GM19351 (cell line): Measurements from ENCODE around the gene MLF2.
A peak's percentile ranks its signal among the peaks of the same experiment; 100 is the strongest.

Experiments
- ATAC-seq: cut with Tn5 transposase; IDR thresholded peaks from one replicate; pipeline ENCODE4 v1.9.1; 2021; ENCODE audit warnings: mild to moderate bottlenecking, moderate library complexity; ENCODE audit not compliant: unreplicated experiment

The MLF2 gene

DNA sequence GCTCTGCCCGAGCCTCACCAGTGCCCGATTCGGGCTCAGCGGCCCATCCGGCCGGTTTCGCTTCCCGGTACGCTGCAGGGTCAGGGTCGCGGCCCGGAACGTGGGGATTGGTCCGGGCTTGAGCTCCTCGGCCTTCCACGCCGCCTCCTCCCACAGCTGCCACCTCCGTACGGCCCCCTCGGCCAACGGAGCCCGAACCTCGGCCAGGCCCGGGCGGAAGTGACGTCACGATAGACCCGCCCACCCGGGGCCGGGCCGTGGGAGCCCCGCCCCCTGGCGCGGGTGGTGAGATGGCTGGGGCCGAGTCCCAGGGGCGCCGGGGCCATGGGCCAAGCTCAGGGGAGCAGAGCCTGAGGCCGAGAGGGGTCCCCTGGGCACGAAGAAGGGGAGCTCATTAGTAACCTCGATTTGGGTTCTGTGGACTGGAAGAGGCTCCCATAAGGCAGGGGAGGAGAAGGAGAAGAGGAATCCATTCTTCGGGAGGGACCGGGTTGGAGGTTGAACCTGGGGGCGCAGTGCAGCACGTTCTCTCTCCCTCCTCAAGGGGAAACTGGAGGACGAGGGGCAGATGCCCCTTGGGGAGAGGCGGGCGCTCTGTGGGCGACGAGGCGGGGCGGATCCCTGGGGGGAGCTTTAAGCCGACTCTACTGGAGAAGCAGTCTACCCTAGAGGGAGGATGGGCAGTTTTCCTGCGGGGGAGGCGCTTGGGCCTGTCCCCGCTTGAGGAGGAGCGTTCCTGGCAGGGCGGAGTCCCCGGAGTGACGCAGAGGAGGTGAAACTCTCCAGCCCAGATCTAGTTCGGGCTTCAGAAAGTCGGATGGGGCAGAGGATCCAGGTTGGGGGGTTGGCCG lies at the start of gene MLF2:
Gene MLF2 (minus strand): TSS at position 221 of the 851 bp plus-strand sequence. CDS start 807 bp downstream, outside the sequence.
- ATAC-seq: peak; percentile 83

GRCh38 chr12:6799147-6799546 lies 46.2 kb upstream of the MLF2 start:
- no peak for ATAC-seq

- no peak for ATAC-seq
Observed at GRCh38 chr12:6796576-6796975, 43.6 kb upstream of the MLF2 start.

DNA sequence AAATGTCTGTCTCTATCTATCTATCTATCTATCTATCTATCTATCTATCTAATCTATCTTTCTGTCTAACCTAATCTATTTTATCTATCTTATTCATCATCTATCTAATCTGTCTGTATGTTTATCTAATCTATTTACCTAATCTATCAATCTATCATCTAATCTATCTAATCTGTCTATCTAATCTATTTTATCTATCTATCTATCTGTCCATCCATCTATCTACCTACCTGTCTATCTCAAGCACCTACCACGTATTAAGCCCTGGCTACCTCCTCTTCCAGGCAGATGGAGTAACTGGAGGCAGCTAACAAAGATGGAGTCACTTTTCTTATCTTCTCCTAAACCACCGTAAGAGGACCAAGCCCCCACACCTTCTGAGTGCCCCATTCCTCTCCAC lies 42.1 kb upstream of the MLF2 start:
- ATAC-seq: no peak

- no peak for ATAC-seq
Observed at GRCh38 chr12:6792522-6793201, 39.7 kb upstream of the MLF2 start.

- ATAC-seq: no peak
Observed at GRCh38 chr12:6791931-6792520, 39.1 kb upstream of the MLF2 start.

- ATAC-seq: no peak
Observed at GRCh38 chr12:6790496-6791150, 37.7 kb upstream of the MLF2 start.

DNA sequence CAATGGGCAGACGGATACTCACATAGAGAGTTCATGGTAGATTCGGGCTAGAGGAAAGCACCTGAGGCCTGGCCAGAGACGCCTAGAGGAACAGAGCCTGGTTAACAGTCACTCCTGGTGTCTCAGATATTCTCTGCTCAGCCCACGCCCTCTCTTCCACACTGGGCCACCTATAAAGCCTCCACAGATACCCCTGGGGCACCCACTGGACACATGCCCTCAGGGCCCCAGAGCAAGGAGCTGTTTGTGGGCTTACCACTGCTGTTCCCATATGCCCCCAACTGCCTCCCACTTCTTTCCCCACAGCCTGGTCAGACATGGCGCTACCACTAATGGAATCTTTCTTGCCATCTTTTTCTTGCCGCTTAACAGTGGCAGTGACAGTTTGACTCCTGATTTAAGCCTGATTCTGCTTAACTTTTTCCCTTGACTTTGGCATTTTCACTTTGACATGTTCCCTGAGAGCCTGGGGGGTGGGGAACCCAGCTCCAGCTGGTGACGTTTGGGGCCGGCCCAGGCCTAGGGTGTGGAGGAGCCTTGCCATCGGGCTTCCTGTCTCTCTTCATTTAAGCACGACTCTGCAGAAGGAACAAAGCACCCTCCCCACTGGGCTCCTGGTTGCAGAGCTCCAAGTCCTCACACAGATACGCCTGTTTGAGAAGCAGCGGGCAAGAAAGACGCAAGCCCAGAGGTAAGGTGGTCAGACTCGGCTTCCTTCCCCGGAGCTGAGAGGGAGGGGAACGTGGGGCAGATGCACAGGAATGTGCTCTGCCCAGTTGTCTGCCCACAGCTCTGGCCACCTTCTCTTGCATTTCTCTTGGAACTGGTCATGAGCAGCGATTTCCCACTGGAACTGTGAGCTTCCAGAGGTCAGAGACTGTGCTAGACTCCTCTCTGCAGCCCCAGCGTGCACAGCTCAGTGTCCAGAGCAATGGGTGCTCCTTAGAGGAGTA lies 36.3 kb upstream of the MLF2 start, which contains the start of gene CD4:
Gene CD4 (plus strand): TSS at position 557 of the 953 bp plus-strand sequence. CDS start 10,611 bp downstream, outside the sequence.
- ATAC-seq: no peak

DNA sequence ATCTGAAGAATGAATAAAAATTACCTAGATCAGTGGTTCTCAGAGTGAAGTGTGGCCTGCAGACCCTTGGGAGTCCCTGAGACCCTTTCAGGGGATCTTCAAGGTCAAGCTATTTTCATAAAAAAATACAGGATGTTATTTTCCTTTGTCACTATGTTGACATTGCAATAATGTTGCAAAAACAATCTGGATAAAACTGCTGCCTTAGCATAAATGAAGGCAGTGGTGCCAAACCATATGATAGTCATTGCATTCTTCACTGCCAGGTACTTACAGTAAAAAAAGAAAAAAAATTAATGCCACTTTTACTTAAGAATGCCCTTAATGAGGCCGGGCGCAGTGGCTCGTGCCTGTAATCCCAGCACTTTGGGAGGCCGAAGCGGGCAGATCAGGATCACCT lies 34.4 kb upstream of the MLF2 start:
- no peak for ATAC-seq

- no peak for ATAC-seq
Observed at GRCh38 chr12:6786416-6787094, 33.6 kb upstream of the MLF2 start.

- no peak for ATAC-seq
Observed at GRCh38 chr12:6784761-6785160, 31.8 kb upstream of the MLF2 start.

DNA sequence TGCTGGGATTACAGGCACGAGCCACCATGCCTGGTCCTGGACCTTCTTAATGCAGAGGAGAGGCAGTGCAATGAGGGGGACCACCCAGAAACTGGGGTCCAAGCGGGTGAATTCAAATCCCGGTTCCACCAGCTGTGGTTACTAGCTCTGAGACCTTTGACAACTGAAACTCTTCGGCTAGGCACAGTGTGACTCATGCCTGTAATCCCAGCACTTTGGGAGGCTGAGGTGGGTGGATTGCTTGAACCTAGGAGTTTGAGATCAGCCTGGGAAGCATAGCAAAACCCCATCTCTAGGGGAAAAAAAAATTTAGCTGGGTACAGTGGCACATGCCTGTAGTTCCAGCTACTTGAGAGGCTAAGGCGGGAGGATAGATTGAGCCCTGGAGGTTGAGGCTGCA lies 31.4 kb upstream of the MLF2 start:
- no peak for ATAC-seq

DNA sequence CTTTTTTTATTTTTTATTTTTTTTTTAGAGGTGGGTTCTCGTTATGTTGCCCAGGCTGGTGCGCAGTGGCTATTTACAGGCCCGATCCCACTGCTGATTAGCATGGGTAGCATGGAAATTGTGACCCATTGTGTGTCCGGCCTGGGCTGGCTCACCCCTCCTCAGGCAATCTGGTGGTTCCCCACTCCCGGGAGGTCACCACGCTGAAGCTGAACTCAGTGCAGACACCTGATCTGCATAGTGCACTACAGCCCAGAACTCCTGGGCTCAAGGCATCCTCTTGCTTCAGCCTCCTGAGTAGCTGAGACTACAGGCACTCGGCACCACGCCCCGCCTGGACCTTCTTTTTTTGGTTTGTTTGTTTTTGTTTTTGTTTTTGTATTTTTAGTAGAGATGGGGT lies 30.9 kb upstream of the MLF2 start:
- ATAC-seq: no peak

DNA sequence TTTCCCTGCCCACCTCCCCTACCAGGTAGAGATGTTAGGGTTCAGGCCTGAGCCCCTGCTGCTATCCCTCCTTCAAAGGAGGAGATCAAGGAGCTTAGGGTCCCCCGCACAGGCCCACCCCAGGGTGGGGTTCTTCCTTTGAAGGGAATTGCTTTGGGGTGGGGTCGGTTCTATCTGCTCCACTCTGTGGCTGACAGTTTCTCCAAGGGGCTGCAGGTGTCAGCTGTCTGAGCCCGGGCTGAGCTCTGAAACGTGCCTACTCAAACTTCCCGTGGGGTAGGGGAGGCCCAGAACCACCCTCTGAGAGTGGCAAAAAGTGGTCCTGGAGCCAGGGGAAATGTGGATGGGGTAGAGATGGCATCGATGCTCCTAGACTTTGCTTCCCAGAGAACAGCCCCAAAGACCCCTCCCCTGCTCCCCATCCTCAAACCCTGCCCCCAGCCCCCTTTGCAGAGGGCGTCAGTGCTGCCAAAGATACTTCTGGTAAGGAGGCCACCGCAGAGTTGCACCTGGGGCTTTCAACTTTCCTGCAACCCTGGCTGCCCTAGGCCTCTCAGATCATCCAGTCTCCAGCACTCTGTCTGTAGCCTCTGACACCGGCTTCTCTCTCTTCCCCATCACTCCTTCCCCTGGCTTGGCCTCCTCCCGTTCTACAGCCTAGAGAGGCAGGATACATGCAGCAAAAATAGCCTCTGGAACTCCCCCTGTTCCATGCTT lies 30.1 kb upstream of the MLF2 start:
- no peak for ATAC-seq

- no peak for ATAC-seq
Observed at GRCh38 chr12:6782119-6782518, 29.2 kb upstream of the MLF2 start.

DNA sequence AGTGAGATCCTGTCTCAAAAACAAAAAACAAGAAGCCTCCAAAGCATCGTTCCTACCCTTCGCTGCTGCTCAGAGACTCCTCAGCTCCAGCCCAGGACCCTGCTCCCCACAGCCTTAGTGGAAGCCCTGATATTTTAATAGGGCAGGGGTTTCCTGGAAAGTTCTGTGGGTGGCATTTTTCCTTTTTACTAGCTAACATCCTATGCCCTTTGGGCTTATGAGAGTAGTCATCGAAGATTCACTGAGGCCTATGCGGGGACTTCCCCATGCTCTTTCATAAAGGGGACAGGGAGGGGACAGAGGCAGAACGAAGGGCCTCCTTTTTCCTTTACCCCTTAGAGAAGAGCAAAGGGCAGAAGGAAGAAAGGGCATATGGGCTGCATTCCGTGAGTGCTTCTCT lies 27.6 kb upstream of the MLF2 start:
- ATAC-seq: no peak

GRCh38 chr12:6779708-6780432 lies 26.9 kb upstream of the MLF2 start:
- no peak for ATAC-seq
